Measurements from ENCODE around the gene ERN1. TPM values are rescaled to one million over a fixed set of nuclear protein-coding genes. Genes with fewer than 3 reads are reported as not detected.

ERN1 gene
- total and polyA plus RNA-seq, 2 of the 13 experiments (the other 11 are each of a cell fraction or from before 2014, with no cell fraction given) = 6.0 to 12.7 TPM

DNA sequence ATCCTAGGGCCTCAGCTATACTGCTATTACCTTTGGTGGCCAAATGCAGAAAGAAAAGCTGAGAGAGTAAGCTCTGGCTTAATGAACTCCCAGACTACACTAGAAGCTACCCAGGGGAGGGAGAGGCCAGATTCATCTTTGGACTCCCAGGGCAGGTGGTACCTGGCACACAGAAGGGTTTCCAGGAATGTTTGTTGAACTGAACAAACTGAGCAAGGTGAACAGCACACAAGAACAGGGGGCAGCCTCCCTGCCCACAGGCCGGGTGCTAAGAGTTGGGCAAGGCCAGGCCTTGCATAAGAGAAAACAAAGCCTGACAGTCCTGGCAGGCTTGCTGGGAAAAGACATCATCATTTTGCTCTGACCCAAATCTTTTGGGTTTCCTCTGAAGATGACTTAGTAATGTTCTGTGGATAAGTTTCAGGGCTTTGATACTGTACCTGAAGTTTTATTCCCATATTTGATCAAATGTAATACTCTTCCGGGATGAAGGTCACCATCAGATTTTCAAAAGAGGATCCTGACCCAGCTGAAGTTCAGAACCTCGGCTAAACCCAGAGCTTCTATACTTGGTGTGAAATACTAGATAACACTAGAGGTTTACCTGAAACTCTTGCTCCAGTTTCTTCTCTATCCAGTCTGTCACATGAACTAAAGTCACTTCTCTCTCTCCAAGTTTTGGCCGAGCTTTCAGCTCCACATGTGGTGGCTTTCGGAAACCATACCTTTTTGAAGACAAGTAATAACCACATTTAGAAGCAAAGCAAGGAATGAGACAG, 20.5 kb upstream of the ERN1 start (continued):
- no peak for TF ChIP-seq ZFP41 (CRISPR knock-in tag; IDR thresholded peaks at IDR 0.05; ENCODE audit: borderline replicate concordance)
- no peak for TF ChIP-seq JUNB (CRISPR knock-in tag; IDR thresholded peaks at IDR 0.05; ENCODE audit: borderline replicate concordance)
- no peak for TF ChIP-seq RBM39 (IDR thresholded peaks at IDR 0.05; ENCODE audit: low read depth, low read length, poor library complexity, severe bottlenecking)
- TF ChIP-seq, protein P1, sequence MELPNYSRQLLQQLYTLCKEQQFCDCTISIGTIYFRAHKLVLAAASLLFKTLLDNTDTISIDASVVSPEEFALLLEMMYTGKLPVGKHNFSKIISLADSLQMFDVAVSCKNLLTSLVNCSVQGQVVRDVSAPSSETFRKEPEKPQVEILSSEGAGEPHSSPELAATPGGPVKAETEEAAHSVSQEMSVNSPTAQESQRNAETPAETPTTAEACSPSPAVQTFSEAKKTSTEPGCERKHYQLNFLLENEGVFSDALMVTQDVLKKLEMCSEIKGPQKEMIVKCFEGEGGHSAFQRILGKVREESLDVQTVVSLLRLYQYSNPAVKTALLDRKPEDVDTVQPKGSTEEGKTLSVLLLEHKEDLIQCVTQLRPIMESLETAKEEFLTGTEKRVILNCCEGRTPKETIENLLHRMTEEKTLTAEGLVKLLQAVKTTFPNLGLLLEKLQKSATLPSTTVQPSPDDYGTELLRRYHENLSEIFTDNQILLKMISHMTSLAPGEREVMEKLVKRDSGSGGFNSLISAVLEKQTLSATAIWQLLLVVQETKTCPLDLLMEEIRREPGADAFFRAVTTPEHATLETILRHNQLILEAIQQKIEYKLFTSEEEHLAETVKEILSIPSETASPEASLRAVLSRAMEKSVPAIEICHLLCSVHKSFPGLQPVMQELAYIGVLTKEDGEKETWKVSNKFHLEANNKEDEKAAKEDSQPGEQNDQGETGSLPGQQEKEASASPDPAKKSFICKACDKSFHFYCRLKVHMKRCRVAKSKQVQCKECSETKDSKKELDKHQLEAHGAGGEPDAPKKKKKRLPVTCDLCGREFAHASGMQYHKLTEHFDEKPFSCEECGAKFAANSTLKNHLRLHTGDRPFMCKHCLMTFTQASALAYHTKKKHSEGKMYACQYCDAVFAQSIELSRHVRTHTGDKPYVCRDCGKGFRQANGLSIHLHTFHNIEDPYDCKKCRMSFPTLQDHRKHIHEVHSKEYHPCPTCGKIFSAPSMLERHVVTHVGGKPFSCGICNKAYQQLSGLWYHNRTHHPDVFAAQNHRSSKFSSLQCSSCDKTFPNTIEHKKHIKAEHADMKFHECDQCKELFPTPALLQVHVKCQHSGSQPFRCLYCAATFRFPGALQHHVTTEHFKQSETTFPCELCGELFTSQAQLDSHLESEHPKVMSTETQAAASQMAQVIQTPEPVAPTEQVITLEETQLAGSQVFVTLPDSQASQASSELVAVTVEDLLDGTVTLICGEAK (IDR thresholded peaks at IDR 0.05) = no peak
- TF ChIP-seq, protein P1 (CRISPR knock-in tag; IDR thresholded peaks at IDR 0.05) = peak; percentile 91
- TF ChIP-seq YY1 (IDR thresholded peaks at IDR 0.05; ENCODE audit: insufficient read depth, insufficient replicate concordance, low read depth, low read length) = peak; percentile 52
- no peak for TF ChIP-seq STAT5B (CRISPR knock-in tag; IDR thresholded peaks at IDR 0.05)
- TF ChIP-seq, protein P2, sequence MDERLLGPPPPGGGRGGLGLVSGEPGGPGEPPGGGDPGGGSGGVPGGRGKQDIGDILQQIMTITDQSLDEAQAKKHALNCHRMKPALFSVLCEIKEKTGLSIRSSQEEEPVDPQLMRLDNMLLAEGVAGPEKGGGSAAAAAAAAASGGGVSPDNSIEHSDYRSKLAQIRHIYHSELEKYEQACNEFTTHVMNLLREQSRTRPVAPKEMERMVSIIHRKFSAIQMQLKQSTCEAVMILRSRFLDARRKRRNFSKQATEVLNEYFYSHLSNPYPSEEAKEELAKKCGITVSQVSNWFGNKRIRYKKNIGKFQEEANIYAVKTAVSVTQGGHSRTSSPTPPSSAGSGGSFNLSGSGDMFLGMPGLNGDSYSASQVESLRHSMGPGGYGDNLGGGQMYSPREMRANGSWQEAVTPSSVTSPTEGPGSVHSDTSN (CRISPR knock-in tag; IDR thresholded peaks at IDR 0.05) = no peak
- TF ChIP-seq AHR (CRISPR knock-in tag; IDR thresholded peaks at IDR 0.05) = peak; percentile 95
- TF ChIP-seq SRSF9 (IDR thresholded peaks at IDR 0.05; ENCODE audit: borderline replicate concordance, insufficient read depth, low read depth, low read length, poor library complexity, severe bottlenecking) = no peak
- TF ChIP-seq PHB2 (IDR thresholded peaks at IDR 0.05; ENCODE audit: partially characterized antibody) = no peak
- peak; percentile 95; the same call in 1 of the 2 replicates for TF ChIP-seq ARID2 (CRISPR knock-in tag; IDR thresholded peaks at IDR 0.05; ENCODE audit: borderline replicate concordance)
- TF ChIP-seq, protein P3, sequence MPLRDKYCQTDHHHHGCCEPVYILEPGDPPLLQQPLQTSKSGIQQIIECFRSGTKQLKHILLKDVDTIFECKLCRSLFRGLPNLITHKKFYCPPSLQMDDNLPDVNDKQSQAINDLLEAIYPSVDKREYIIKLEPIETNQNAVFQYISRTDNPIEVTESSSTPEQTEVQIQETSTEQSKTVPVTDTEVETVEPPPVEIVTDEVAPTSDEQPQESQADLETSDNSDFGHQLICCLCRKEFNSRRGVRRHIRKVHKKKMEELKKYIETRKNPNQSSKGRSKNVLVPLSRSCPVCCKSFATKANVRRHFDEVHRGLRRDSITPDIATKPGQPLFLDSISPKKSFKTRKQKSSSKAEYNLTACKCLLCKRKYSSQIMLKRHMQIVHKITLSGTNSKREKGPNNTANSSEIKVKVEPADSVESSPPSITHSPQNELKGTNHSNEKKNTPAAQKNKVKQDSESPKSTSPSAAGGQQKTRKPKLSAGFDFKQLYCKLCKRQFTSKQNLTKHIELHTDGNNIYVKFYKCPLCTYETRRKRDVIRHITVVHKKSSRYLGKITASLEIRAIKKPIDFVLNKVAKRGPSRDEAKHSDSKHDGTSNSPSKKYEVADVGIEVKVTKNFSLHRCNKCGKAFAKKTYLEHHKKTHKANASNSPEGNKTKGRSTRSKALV (CRISPR knock-in tag; IDR thresholded peaks at IDR 0.05) = peak; percentile 86; the same call in 1 of the 2 replicates
- TF ChIP-seq ZFYVE20 (CRISPR knock-in tag; IDR thresholded peaks at IDR 0.05; ENCODE audit: borderline replicate concordance, low read depth) = no peak
- 0 out of 2 replicates have a peak, but pooled peaks have one; percentile 24 for TF ChIP-seq THYN1 (CRISPR knock-in tag; IDR thresholded peaks at IDR 0.05; ENCODE audit: borderline replicate concordance, low read depth)

Measured in HepG2 (cell line).